ENCODE measurements around the gene PLCD1. TPM values are rescaled to one million over a fixed set of nuclear protein-coding genes. Genes with fewer than 3 reads are reported as not detected.
"Not testable (repeated sequence)": the region's sequence is repeated elsewhere in the genome, so short reads cannot be mapped to it uniquely, and the experiment has no call there.

Gene PLCD1
- total RNA-seq, 4 donors from 2014 or later: 9.7 to 41.5 (median 27.2) TPM

GRCh38 chr3:37973246-37974054, 56.0 kb downstream of the PLCD1 start:
- Histone ChIP-seq H3K27me3 (no peaks in the 10 kb centered on the region), H3K27ac (no peak overlapping the region), H3K4me1 (no peaks in the 10 kb centered on the region), H3K9me3 (no peaks in the 10 kb centered on the region), H3K4me3 (no peak overlapping the region), H3K36me3 (no peaks in the 10 kb centered on the region)
- intact Hi-C loops (cut with DNase I; ENCODE audit: low total_unique reads): no loop called here
- DNase-seq: no peak
- TF ChIP-seq POLR2A (IDR thresholded peaks at IDR 0.05): no peak
- no peak for TF ChIP-seq CTCF (IDR thresholded peaks at IDR 0.05)

- H3K9me3 ChIP-seq; H3K36me3 ChIP-seq; H3K27me3 ChIP-seq; H3K4me3 ChIP-seq; intact Hi-C loops (cut with DNase I; ENCODE audit: low total_unique reads); H3K4me1 ChIP-seq; DNase-seq; H3K27ac ChIP-seq: not testable (repeated sequence)
Observed at GRCh38 chr3:37972056-37972455, 57.4 kb downstream of the PLCD1 start.

- H3K36me3 ChIP-seq: no peaks in the 10 kb centered on the region
- no peaks in the 10 kb centered on the region for H3K9me3 ChIP-seq
- H3K4me1 ChIP-seq: no peaks in the 10 kb centered on the region
- no peak for TF ChIP-seq POLR2A (IDR thresholded peaks at IDR 0.05)
- no peak for TF ChIP-seq CTCF (IDR thresholded peaks at IDR 0.05)
- intact Hi-C loops (cut with DNase I; ENCODE audit: low total_unique reads): no loop called here
- no peak for DNase-seq
- no peaks in the 10 kb centered on the region for H3K27me3 ChIP-seq
- no peak overlapping the region for H3K4me3 ChIP-seq
- no peak overlapping the region for H3K27ac ChIP-seq
Observed at GRCh38 chr3:37971467-37971866, 58.0 kb downstream of the PLCD1 start.

GRCh38 chr3:37970802-37971201, 58.6 kb downstream of the PLCD1 start:
- Histone ChIP-seq H3K9me3 (no peaks in the 10 kb centered on the region), H3K36me3 (no peaks in the 10 kb centered on the region), H3K27me3 (no peaks in the 10 kb centered on the region), H3K4me3 (no peak overlapping the region), H3K27ac (no peak overlapping the region), H3K4me1 (no peaks in the 10 kb centered on the region)
- TF ChIP-seq CTCF (IDR thresholded peaks at IDR 0.05) (no peak), POLR2A (IDR thresholded peaks at IDR 0.05) (no peak)
- intact Hi-C loops (cut with DNase I; ENCODE audit: low total_unique reads): no loop called here
- DNase-seq: no peak

- intact Hi-C loops (cut with DNase I; ENCODE audit: low total_unique reads): no loop called here
- Histone ChIP-seq H3K27ac (no peak overlapping the region), H3K27me3 (no peaks in the 10 kb centered on the region), H3K9me3 (no peaks in the 10 kb centered on the region), H3K4me1 (no peaks in the 10 kb centered on the region), H3K4me3 (no peak overlapping the region), H3K36me3 (no peaks in the 10 kb centered on the region)
- DNase-seq: no peak
- TF ChIP-seq CTCF (IDR thresholded peaks at IDR 0.05) (no peak), POLR2A (IDR thresholded peaks at IDR 0.05) (no peak)
Observed at GRCh38 chr3:37969596-37970100, 59.8 kb downstream of the PLCD1 start.

Measured in uterus (tissue), 4 donors.